Measurements from ENCODE around the gene OR11H6.

DNA sequence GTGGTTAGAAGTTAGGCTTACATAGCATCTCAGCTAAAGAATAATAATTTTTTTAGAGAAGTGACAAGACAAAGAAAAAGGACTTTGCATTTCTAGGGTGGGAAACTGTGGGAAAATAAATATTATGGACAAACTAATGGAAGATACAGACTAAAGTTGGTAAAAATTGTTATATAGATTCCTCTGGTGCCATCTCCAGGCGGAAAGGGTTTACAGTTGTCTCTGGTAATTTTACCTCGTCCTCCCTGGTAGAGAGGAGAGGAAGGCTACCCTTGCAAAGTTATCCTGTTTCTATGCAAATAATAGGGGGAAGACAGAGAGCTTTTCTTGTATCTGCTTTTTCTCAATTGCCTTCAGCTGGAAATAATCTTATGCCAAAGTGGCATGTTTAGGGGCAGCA, 27.6 kb upstream of the OR11H6 start:
- TF ChIP-seq, protein P1, sequence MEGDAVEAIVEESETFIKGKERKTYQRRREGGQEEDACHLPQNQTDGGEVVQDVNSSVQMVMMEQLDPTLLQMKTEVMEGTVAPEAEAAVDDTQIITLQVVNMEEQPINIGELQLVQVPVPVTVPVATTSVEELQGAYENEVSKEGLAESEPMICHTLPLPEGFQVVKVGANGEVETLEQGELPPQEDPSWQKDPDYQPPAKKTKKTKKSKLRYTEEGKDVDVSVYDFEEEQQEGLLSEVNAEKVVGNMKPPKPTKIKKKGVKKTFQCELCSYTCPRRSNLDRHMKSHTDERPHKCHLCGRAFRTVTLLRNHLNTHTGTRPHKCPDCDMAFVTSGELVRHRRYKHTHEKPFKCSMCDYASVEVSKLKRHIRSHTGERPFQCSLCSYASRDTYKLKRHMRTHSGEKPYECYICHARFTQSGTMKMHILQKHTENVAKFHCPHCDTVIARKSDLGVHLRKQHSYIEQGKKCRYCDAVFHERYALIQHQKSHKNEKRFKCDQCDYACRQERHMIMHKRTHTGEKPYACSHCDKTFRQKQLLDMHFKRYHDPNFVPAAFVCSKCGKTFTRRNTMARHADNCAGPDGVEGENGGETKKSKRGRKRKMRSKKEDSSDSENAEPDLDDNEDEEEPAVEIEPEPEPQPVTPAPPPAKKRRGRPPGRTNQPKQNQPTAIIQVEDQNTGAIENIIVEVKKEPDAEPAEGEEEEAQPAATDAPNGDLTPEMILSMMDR (conservative IDR thresholded peaks at IDR 0.05; ENCODE audit: low read depth, low read length): no peak
- TF ChIP-seq EZH2 (IDR thresholded peaks at IDR 0.05; ENCODE audit: borderline replicate concordance, low read depth, low read length, poor library complexity, severe bottlenecking): no peak
